Pancreas (tissue), 10 donors: ENCODE results near the gene FAM53A. TPM values are rescaled to one million over a fixed set of nuclear protein-coding genes. Genes with fewer than 3 reads are reported as not detected.
A peak's percentile ranks its signal among the peaks of the same experiment; 100 is the strongest.

Experiments used
- ATAC-seq, 4 donors: fragments of 200-7000 bp; cut with Tn5 transposase; one replicate each; pipeline versions ENCODE4 v1.8.0 to v1.9.1; 2020; ENCODE audit warnings: mild to moderate bottlenecking in 4 of 4, moderate library complexity in 4 of 4
- DNase-seq, 6 donors: peaks; one replicate each; pipeline ENCODE4 v3.0.0-alpha.2; 2020
- FAIRE-seq: peaks from 2 replicates; lab custom pipeline; 2012; peaks lifted over from hg19 to GRCh38; lab: Jason Lieb, UNC
- H3K27ac ChIP-seq, 4 donors: fragments of 200-600 bp; sonication (generic); 1 replicate in 3 of 4; 2 replicates in 1 of 4; pipeline versions ENCODE4 v1.5.0 to v1.8.0; 2020
- H3K27me3 ChIP-seq, 4 donors: fragments of 200-600 bp; one replicate each; pipeline ENCODE4 v1.8.0; 2021
- H3K36me3 ChIP-seq, 3 donors: fragments of 200-600 bp; sonication (generic) in 1 of 3; one replicate each; pipeline versions ENCODE4 v1.5.0 to v1.8.0; 2020 to 2021
- H3K4me1 ChIP-seq, 3 donors: fragments of 200-600 bp; one replicate each; pipeline ENCODE4 v1.8.0; 2021
- H3K4me3 ChIP-seq, 4 donors: fragments of 200-600 bp; sonication (generic) in 2 of 4; one replicate each; pipeline versions ENCODE4 v1.5.0 to v1.8.0; 2020 to 2021
- H3K9me3 ChIP-seq, 4 donors: fragments of 200-600 bp; one replicate each; pipeline ENCODE4 v1.8.0; 2021
- WGBS, 2 donors: extraction: QIAGEN DNeasy Blood & Tissue Kit; methylation state at CpG; one replicate each; pipeline ENCODE4 v1.1.7; 2013; 5-methylcytosine and 5-hydroxymethylcytosine counted together
- intact Hi-C, 3 donors: fragments of 100-400 bp; cut with DNase I; formaldehyde crosslinking; loops; one replicate each; pipeline versions ENCODE4 v1.11.1 to v1.14.2; 2022
- polyA plus RNA-seq, 2 donors: library from polyadenylated mRNA; stranded (reverse); fragments of 200-250 nt; gene quantifications; one replicate each; pipeline ENCODE4 v1.2.3, GENCODE V29; 2013
- total RNA-seq, 6 donors: library from RNA; stranded (reverse); fragmentation: NEBNext Ultra II Directional in 4 of 6; extraction: Animal tissue kit (Norgen Biotek cat#: 25700) in 4 of 6; gene quantifications; one replicate each; pipeline versions ENCODE4 v1.2.1 to v1.2.4, GENCODE V29; 2021 to 2023
- TF ChIP-seq, protein P1 (sequence below), 4 donors: fragments of 200-600 bp; sonication (generic) in 3 of 4; IDR thresholded peaks; one replicate each; pipeline versions ENCODE4 v1.5.0 to v1.8.0; 2021; ENCODE audit warnings: antibody characterized with exemption in 4 of 4
- donor health status: healthy with polysubstance abuse.
- donor health status: DM: no; HTN: no; CAD: no; lungs with moderate emphysema.
- donor health status: DM: no; HTN: no; CAD: no.
- donor health status: control.
- donor health status: control.
- donor health status: Bipolar disorder and iron deficiency.
- donor health status: DM: yes; HTN: yes; CAD: no.
- donor health status: DM: no; HTN: no; CAD: no.
- donor health status: DM: no; HTN: no; CAD: no.
- donor health status: DM: yes; HTN: yes; CAD: no.

The FAM53A gene
- total and polyA plus RNA-seq, 8 donors = 0.60 to 2.7 (median 1.3) TPM

DNA sequence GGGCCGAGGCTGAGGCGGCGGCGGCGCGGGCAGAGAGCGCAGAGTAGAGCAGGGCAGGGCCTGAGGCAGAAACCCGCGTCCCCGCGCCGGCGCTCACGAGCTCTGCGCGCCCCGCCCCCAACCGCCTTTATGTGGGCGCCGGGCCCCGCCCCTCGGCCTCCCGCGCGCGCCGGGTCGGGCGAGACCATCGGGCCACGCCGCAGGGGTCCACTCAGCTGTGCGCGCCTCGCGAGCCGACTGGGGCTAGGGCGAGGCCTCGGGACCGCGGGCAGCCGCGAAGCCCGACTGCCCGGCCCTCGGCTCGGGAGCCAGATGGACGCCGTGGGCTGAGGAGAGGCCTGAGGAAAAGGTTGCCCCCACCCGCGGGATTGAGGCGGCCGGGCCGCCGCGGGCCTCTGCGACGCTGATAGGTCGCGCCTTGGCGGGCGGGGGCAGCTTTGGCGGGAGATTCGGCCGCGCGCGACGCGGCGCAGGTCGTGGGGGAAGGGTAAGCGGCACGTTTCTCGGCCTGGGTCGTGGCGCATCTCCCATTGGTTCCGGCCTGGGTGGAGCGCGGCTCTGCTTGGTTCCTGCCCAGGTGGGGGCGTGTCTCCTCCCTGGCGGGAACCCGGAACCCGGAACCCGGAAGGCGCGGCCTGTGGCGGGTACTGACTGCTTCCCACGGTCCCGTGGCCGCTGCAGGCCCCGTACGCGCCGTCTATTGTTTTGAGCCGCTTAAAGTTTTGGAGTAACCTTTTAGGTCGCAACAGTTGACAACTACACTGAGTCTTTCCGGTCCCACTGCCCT, 28.3 kb upstream of the FAM53A start, which contains the start of gene SLBP:
Gene SLBP (minus strand): TSS at position 104 of the 787 bp plus-strand sequence. CDS start 131 bp downstream, outside the sequence.
- H3K4me1 ChIP-seq = peaks cover 0 to 24% (median 22%) of the 10 kb centered on the region in 3 donors
- FAIRE-seq = no peak
- H3K9me3 ChIP-seq = no peaks in the 10 kb centered on the region
- TF ChIP-seq, protein P1, sequence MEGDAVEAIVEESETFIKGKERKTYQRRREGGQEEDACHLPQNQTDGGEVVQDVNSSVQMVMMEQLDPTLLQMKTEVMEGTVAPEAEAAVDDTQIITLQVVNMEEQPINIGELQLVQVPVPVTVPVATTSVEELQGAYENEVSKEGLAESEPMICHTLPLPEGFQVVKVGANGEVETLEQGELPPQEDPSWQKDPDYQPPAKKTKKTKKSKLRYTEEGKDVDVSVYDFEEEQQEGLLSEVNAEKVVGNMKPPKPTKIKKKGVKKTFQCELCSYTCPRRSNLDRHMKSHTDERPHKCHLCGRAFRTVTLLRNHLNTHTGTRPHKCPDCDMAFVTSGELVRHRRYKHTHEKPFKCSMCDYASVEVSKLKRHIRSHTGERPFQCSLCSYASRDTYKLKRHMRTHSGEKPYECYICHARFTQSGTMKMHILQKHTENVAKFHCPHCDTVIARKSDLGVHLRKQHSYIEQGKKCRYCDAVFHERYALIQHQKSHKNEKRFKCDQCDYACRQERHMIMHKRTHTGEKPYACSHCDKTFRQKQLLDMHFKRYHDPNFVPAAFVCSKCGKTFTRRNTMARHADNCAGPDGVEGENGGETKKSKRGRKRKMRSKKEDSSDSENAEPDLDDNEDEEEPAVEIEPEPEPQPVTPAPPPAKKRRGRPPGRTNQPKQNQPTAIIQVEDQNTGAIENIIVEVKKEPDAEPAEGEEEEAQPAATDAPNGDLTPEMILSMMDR (IDR thresholded peaks at IDR 0.05) = no peak
- peaks cover 0 to 7% (median 0%) of the 10 kb centered on the region in 3 donors for H3K36me3 ChIP-seq
- DNase-seq = peak; percentile 97 to 99 (median 98)
- H3K27me3 ChIP-seq = no peaks in the 10 kb centered on the region
- peak within 1 kb of the TSS; percentile 100 for H3K27ac ChIP-seq
- H3K4me3 ChIP-seq = peak within 1 kb of the TSS; percentile 61 to 95 (median 79)
- intact Hi-C loops = no loop called here
- ATAC-seq = peak; percentile 88 to 96 (median 92)
- 0 to 1% methylated on average over 70 to 98 of the region's 98 CpGs for WGBS, 2 donors

DNA sequence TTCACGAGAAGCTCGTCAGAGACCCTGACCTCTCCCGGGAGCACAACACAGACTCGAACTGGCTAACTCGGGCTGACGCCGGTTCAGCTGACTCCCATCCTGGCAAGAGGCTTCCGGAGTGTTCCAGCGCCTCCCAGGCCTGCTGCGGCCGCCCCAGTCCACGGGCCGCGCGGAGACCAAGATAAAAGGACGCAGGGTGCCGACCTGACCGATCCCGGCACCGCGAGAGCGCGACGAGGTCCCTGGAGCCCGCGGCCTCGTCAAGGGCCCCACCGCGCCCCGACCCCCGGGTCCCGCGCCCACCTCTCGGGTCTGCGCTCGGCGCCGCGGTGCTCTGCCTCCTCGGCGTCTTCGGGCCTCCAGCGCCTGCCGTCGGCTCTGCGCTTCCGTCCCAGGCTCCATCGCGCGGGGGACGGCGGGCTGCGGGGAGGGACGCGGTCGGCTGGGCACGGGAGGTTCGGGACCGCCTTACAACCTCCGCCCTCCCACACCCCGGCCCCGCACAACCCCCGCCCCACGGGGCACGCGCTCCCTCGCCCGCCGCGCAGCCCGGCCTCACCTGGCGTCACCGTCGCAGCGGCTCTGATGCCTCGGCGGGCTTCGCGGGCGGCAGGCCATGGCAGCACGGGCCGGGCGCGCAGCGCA, 27.6 kb upstream of the FAM53A start:
- no peaks in the 10 kb centered on the region for H3K9me3 ChIP-seq
- peaks cover 0 to under 1% (median 0%) of the 10 kb centered on the region in 3 donors for H3K36me3 ChIP-seq
- ATAC-seq (peak; percentile 10 to 44 (median 36)), FAIRE-seq (no peak), DNase-seq (peak; percentile 51 to 86 (median 74))
- TF ChIP-seq, protein P1 (IDR thresholded peaks at IDR 0.05) = no peak
- intact Hi-C loops = no loop called here
- H3K4me3 ChIP-seq = peak overlapping the region; percentile 61 to 95 (median 79)
- H3K4me1 ChIP-seq = peaks cover 0 to 24% (median 20%) of the 10 kb centered on the region in 3 donors
- WGBS, 2 donors = 1% methylated on average over 69 to 85 of the region's 85 CpGs
- H3K27ac ChIP-seq = peak overlapping the region; percentile 100
- no peaks in the 10 kb centered on the region for H3K27me3 ChIP-seq

DNA sequence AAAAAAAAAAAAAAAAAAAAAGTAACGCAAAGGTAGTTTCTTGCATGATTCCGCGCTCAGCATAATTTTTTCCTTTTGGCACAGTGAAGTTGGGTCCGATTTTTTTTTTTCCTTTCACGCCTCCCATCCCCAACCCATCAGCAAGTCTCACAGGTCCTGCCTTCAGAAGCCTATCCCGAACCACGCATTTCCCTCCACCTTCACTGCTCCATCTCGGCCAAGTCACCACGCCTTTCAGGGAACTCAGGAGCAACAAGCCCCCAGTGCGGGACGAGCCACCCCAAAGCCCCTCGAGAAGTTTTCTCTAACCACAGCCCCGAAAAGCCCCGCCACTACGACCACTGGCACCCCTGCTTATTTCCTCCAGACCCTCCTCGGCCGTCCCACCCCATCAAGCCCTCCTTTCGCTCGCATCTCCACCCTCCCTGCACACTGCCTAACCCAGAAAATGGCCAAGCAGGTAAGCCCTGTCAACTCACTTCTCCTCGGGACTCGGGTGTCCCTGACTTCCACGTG, 27.0 kb upstream of the FAM53A start:
- no peaks in the 10 kb centered on the region for H3K27me3 ChIP-seq
- ATAC-seq (no peak), DNase-seq (peak in 1 of 6 donors; percentile 57), FAIRE-seq (no peak)
- peak overlapping the region; percentile 100 for H3K27ac ChIP-seq
- TF ChIP-seq, protein P1 (IDR thresholded peaks at IDR 0.05) = no peak
- WGBS, 2 donors = 8 to 12% methylated on average over 22 of the region's 22 CpGs
- H3K9me3 ChIP-seq = no peaks in the 10 kb centered on the region
- H3K4me3 ChIP-seq = peak overlapping the region; percentile 61 to 95 (median 79)
- intact Hi-C loops = no loop called here
- peaks cover 0 to 5% (median 0%) of the 10 kb centered on the region in 3 donors for H3K36me3 ChIP-seq
- H3K4me1 ChIP-seq = peaks cover 0 to 24% (median 20%) of the 10 kb centered on the region in 3 donors

DNA sequence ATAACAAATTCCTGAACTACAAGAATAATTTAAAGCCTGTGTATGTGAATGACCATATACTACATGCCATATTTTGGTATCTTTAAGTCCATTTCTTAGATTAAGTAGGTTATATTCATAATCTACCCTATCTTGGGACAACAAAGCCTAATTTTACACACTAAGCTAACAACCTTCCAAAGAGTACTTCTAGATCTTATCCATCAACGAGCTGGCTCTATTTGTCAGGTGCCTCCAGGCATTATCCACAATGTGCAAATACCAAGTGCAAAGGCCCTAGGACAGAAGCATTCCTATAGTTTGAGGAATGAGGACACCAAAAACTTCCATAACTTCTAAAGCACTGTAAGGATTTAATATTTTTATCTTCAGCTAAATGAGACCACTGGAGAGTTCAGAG, 24.5 kb upstream of the FAM53A start:
- TF ChIP-seq, protein P1 (IDR thresholded peaks at IDR 0.05) = no peak
- WGBS, 2 donors = 14 to 19% methylated on average over 1 of the region's 1 CpG
- Histone ChIP-seq H3K9me3 (no peaks in the 10 kb centered on the region), H3K4me1 (peaks cover 0 to 22% (median 16%) of the 10 kb centered on the region in 3 donors), H3K27me3 (no peaks in the 10 kb centered on the region), H3K36me3 (peaks cover 0 to 8% (median 0%) of the 10 kb centered on the region in 3 donors), H3K4me3 (no peak overlapping the region), H3K27ac (no peak overlapping the region)
- intact Hi-C loops = no loop called here
- ATAC-seq (no peak), FAIRE-seq (no peak), DNase-seq (no peak)
